ENCODE measurements around the gene WNT9A.

WNT9A gene

GRCh38 chr1:227903061-227903521 lies 44.6 kb downstream of the WNT9A start:
- no peak overlapping the region for H3K4me3 ChIP-seq (replicated peaks in 1 of 2; ENCODE audit: low read depth in 2 of 2, low read length in 2 of 2)
- no peak for DNase-seq (ENCODE audit: low read depth in 2 of 2)
- TF ChIP-seq CTCF (IDR thresholded peaks at IDR 0.05; ENCODE audit: low read depth, low read length) = no peak

- no peak overlapping the region for H3K4me3 ChIP-seq (replicated peaks in 1 of 2; ENCODE audit: low read depth in 2 of 2, low read length in 2 of 2)
- TF ChIP-seq CTCF (IDR thresholded peaks at IDR 0.05; ENCODE audit: low read depth, low read length) = no peak
- no peak for DNase-seq (ENCODE audit: low read depth in 2 of 2)
Measured at GRCh38 chr1:227902641-227902990, 45.1 kb downstream of the WNT9A start.

GRCh38 chr1:227901906-227902640 lies 45.7 kb downstream of the WNT9A start:
- H3K4me3 ChIP-seq (replicated peaks in 1 of 2; ENCODE audit: low read depth in 2 of 2, low read length in 2 of 2) = no peak overlapping the region
- DNase-seq (ENCODE audit: low read depth in 2 of 2) = peak; percentile 31 to 38
- TF ChIP-seq CTCF (IDR thresholded peaks at IDR 0.05; ENCODE audit: low read depth, low read length) = no peak

GRCh38 chr1:227901239-227901905 lies 46.4 kb downstream of the WNT9A start:
- no peak overlapping the region for H3K4me3 ChIP-seq (replicated peaks in 1 of 2; ENCODE audit: low read depth in 2 of 2, low read length in 2 of 2)
- TF ChIP-seq CTCF (IDR thresholded peaks at IDR 0.05; ENCODE audit: low read depth, low read length) = no peak

GRCh38 chr1:227900571-227901051 lies 47.1 kb downstream of the WNT9A start:
- no peak overlapping the region for H3K4me3 ChIP-seq (replicated peaks in 1 of 2; ENCODE audit: low read depth in 2 of 2, low read length in 2 of 2)
- DNase-seq (ENCODE audit: low read depth in 2 of 2) = no peak
- TF ChIP-seq CTCF (IDR thresholded peaks at IDR 0.05; ENCODE audit: low read depth, low read length) = no peak

More at GRCh38 chr1:227901239-227901905, 46.4 kb downstream of the WNT9A start:
- no peak for DNase-seq (ENCODE audit: low read depth in 2 of 2)

- no peak for TF ChIP-seq CTCF (IDR thresholded peaks at IDR 0.05; ENCODE audit: low read depth, low read length)
- no peak overlapping the region for H3K4me3 ChIP-seq (replicated peaks in 1 of 2; ENCODE audit: low read depth in 2 of 2, low read length in 2 of 2)
- no peak for DNase-seq (ENCODE audit: low read depth in 2 of 2)
Measured at GRCh38 chr1:227899820-227900449, 47.8 kb downstream of the WNT9A start.

Data from cardiac fibroblast (primary cell).